H1 (cell line): Measurements from ENCODE around the gene PGM1. TPM values are rescaled to one million over a fixed set of nuclear protein-coding genes. Genes with fewer than 3 reads are reported as not detected.

Source experiments
- CTCF ChIA-PET: fragments of 300-600 bp; sonication (Branson Sonifier 250); formaldehyde crosslinking; loops from one replicate; lab custom pipeline; 2021; ENCODE audit not compliant: partially characterized antibody; lab: Charles Lee
- POLR2A ChIA-PET: fragments of 300-600 bp; sonication (Branson Sonifier 250); formaldehyde crosslinking; loops from one replicate; lab custom pipeline; 2021; ENCODE audit warnings: inconsistent platforms; ENCODE audit not compliant: partially characterized antibody; lab: Charles Lee
- DNase-seq, 2 experiments: peaks; one replicate each; pipeline versions ENCODE4 v3.0.0 to v3.0.0-alpha.2; 2010 to 2022; ENCODE audit warnings: low spot score in 2 of 2, low read depth in 1 of 2, mixed read lengths in 1 of 2
- FAIRE-seq: peaks from 2 replicates; lab custom pipeline; 2011; peaks lifted over from hg19 to GRCh38; lab: Jason Lieb, UNC
- H2AFZ ChIP-seq: 2 replicates; pipeline ENCODE4 v1.8.1; 2012; ENCODE audit warnings: low read length, inconsistent platforms
- H2AK5ac ChIP-seq: 2 replicates; pipeline ENCODE4 v1.6.1; 2013; ENCODE audit warnings: low read depth, low read length
- H2BK120ac ChIP-seq: replicated peaks from 2 replicates; pipeline ENCODE3; 2013; ENCODE audit warnings: low read depth, low read length, inconsistent platforms
- H2BK12ac ChIP-seq: 2 replicates; pipeline ENCODE4 v1.6.1; 2013; ENCODE audit warnings: low read depth, low read length
- H2BK15ac ChIP-seq: 2 replicates; pipeline ENCODE4 v1.6.1; 2013; ENCODE audit warnings: low read length
- H2BK20ac ChIP-seq: 2 replicates; pipeline ENCODE4 v1.6.1; 2013; ENCODE audit warnings: low read length
- H2BK5ac ChIP-seq: 2 replicates; pipeline ENCODE4 v1.6.1; 2013; ENCODE audit warnings: low read depth, low read length
- H3K14ac ChIP-seq: 2 replicates; pipeline ENCODE4 v1.6.1; 2013; ENCODE audit warnings: inconsistent platforms; ENCODE audit not compliant: insufficient read length
- H3K18ac ChIP-seq: 2 replicates; pipeline ENCODE4 v1.6.1; 2013; ENCODE audit warnings: low read length; ENCODE audit errors: extremely low read depth
- H3K23ac ChIP-seq: 2 replicates; pipeline ENCODE4 v1.6.1; 2013; ENCODE audit warnings: inconsistent platforms; ENCODE audit not compliant: insufficient read length
- H3K23me2 ChIP-seq: 2 replicates; pipeline ENCODE4 v1.6.1; 2013; ENCODE audit warnings: low read depth, low read length
- H3K27ac ChIP-seq: 2 replicates; pipeline ENCODE4 v1.6.1; 2011; ENCODE audit warnings: low read depth, low read length, inconsistent platforms
- H3K27me3 ChIP-seq, 4 experiments: replicated peaks in 1 of 4; 1 replicate in 1 of 4; 2 replicates in 3 of 4; pipeline versions ENCODE4 v1.6.1 to v1.8.1; 2011 to 2013; ENCODE audit warnings: low read length in 3 of 4, mild to moderate bottlenecking in 3 of 4, inconsistent platforms in 2 of 4, mixed read lengths in 2 of 4, moderate library complexity in 1 of 4; ENCODE audit not compliant: control insufficient read depth in 3 of 4, insufficient read depth in 3 of 4; ENCODE audit errors: extremely low read depth in 1 of 4
- H3K36me3 ChIP-seq, 4 experiments: 2 replicates each; pipeline versions ENCODE4 v1.6.1 to v1.8.1; 2011 to 2013; ENCODE audit warnings: mild to moderate bottlenecking in 4 of 4, low read length in 3 of 4, moderate library complexity in 2 of 4, control low read depth in 1 of 4, inconsistent platforms in 1 of 4; ENCODE audit not compliant: insufficient read depth in 4 of 4, control insufficient read depth in 2 of 4
- H3K4ac ChIP-seq: replicated peaks from 2 replicates; pipeline ENCODE3; 2013; ENCODE audit warnings: low read length, low read depth, mixed read lengths, inconsistent platforms; ENCODE audit not compliant: insufficient read length
- H3K4me1 ChIP-seq, 4 experiments: replicated peaks in 1 of 4; 1 replicate in 1 of 4; 2 replicates in 3 of 4; pipeline versions ENCODE4 v1.6.1 to v1.8.1; 2011 to 2013; ENCODE audit warnings: low read length in 3 of 4, inconsistent platforms in 2 of 4, mixed read lengths in 1 of 4; ENCODE audit not compliant: insufficient read depth in 4 of 4, control insufficient read depth in 3 of 4
- H3K4me2 ChIP-seq, 2 experiments: 2 replicates each; pipeline versions ENCODE4 v1.6.1 to v1.8.1; 2011 to 2013; ENCODE audit warnings: low read depth in 2 of 2, low read length in 2 of 2, control low read depth in 1 of 2, inconsistent platforms in 1 of 2, mild to moderate bottlenecking in 1 of 2; ENCODE audit not compliant: insufficient read depth in 1 of 2
- H3K4me3 ChIP-seq, 4 experiments: fragments of 200-600, 300-600 bp in 1 of 4; sonication (generic), shearing (Covaris generic), sonication (Bioruptor Twin) in 1 of 4; 2 replicates each; pipeline versions ENCODE4 v1.5.1 to v1.8.1; 2011 to 2016; ENCODE audit warnings: low read length in 4 of 4, low read depth in 3 of 4, control low read depth in 2 of 4, inconsistent platforms in 2 of 4, mild to moderate bottlenecking in 2 of 4, mixed read lengths in 1 of 4, moderate library complexity in 1 of 4; ENCODE audit not compliant: insufficient read depth in 2 of 4; ENCODE audit errors: extremely low read depth in 1 of 4
- H3K56ac ChIP-seq: replicated peaks from 2 replicates; pipeline ENCODE3; 2013; ENCODE audit warnings: low read depth, mild to moderate bottlenecking, mixed read lengths, low read length, inconsistent platforms; ENCODE audit not compliant: insufficient read length
- H3K79me1 ChIP-seq: 2 replicates; pipeline ENCODE4 v1.6.1; 2013; ENCODE audit warnings: low read depth, low read length, control low read depth
- H3K79me2 ChIP-seq, 2 experiments: 2 replicates each; pipeline versions ENCODE4 v1.6.1 to v1.8.1; 2012 to 2013; ENCODE audit warnings: low read length in 2 of 2, mild to moderate bottlenecking in 2 of 2, inconsistent platforms in 1 of 2; ENCODE audit not compliant: insufficient read depth in 2 of 2, control insufficient read depth in 1 of 2
- H3K9ac ChIP-seq, 4 experiments: replicated peaks in 1 of 4; 1 replicate in 1 of 4; 2 replicates in 3 of 4; pipeline versions ENCODE4 v1.6.1 to v1.8.1; 2011 to 2013; ENCODE audit warnings: low read depth in 3 of 4, low read length in 3 of 4, control low read depth in 2 of 4, mild to moderate bottlenecking in 2 of 4, moderate library complexity in 2 of 4, inconsistent platforms in 1 of 4; ENCODE audit errors: extremely low read depth in 1 of 4
- H3K9me3 ChIP-seq, 2 experiments: 2 replicates each; pipeline versions ENCODE4 v1.6.1 to v1.8.1; 2012 to 2013; ENCODE audit warnings: mild to moderate bottlenecking in 2 of 2, moderate library complexity in 2 of 2, control low read depth in 1 of 2, inconsistent platforms in 1 of 2, low read depth in 1 of 2, low read length in 1 of 2, mixed read lengths in 1 of 2; ENCODE audit not compliant: insufficient read depth in 2 of 2
- H4K20me1 ChIP-seq, 2 experiments: replicated peaks in 1 of 2; 2 replicates each; pipeline versions ENCODE3 to v1.8.1; 2011 to 2013; ENCODE audit warnings: inconsistent platforms in 2 of 2, low read length in 2 of 2, mild to moderate bottlenecking in 1 of 2; ENCODE audit not compliant: insufficient read depth in 2 of 2, control insufficient read depth in 1 of 2
- H4K5ac ChIP-seq: 2 replicates; pipeline ENCODE4 v1.6.1; 2013; ENCODE audit warnings: low read length, low read depth, mixed read lengths, inconsistent platforms; ENCODE audit not compliant: insufficient read length
- H4K8ac ChIP-seq: 2 replicates; pipeline ENCODE4 v1.8.0; 2013; ENCODE audit warnings: mild to moderate bottlenecking, moderate library complexity, low read length, inconsistent platforms; ENCODE audit not compliant: insufficient read depth; ENCODE audit errors: extremely low read depth
- H4K91ac ChIP-seq: replicated peaks from 2 replicates; pipeline ENCODE3; 2013; ENCODE audit warnings: low read length, mixed read lengths, inconsistent platforms; ENCODE audit not compliant: insufficient read length
- POLR2A ChIP-seq, 2 experiments: IDR thresholded peaks; 1 replicate in 1 of 2; 2 replicates in 1 of 2; pipeline ENCODE4 v1.6.1; 2011; ENCODE audit warnings: low read depth in 2 of 2, low read length in 2 of 2, mild to moderate bottlenecking in 2 of 2; ENCODE audit errors: control extremely low read depth in 1 of 2
- RFX5 ChIP-seq: IDR thresholded peaks from 2 replicates; pipeline ENCODE4 v1.6.1; 2011; ENCODE audit warnings: low read depth, low read length, improper control_type of control experiment, borderline replicate concordance
- RNF2 ChIP-seq: fragments of 200-900, 300-1000 bp; sonication (generic); IDR thresholded peaks from 2 replicates; pipeline ENCODE4 v1.7.1; 2016; ENCODE audit warnings: borderline replicate concordance, low read depth, mild to moderate bottlenecking, antibody characterized with exemption, low read length; ENCODE audit not compliant: poor library complexity, severe bottlenecking; ENCODE audit errors: missing control alignments
- RXRA ChIP-seq: IDR thresholded peaks from 2 replicates; pipeline ENCODE4 v1.6.1; 2011; ENCODE audit warnings: low read depth, mild to moderate bottlenecking, low read length, moderate library complexity; ENCODE audit not compliant: insufficient read depth
- SP4 ChIP-seq: IDR thresholded peaks from 2 replicates; pipeline ENCODE4 v1.6.1; 2012; ENCODE audit warnings: low read length, inconsistent platforms
- WGBS, 2 experiments: shearing (Covaris generic) in 1 of 2; methylation state at CpG; one replicate each; pipeline versions ENCODE4 v1.1.6 to v1.1.7; 2013 to 2015; ENCODE audit warnings: low lambda C conversion rate in 2 of 2, mixed read lengths in 2 of 2, inconsistent platforms in 1 of 2, low coverage in 1 of 2, missing lambda C conversion rate in 1 of 2; ENCODE audit not compliant: insufficient replicate concordance in 2 of 2, insufficient coverage in 1 of 2, insufficient read length in 1 of 2; ENCODE audit errors: extremely low coverage in 1 of 2, missing lambda C conversion rate in 1 of 2; 5-methylcytosine and 5-hydroxymethylcytosine counted together
- polyA plus RNA-seq, 7 experiments: library from polyadenylated mRNA; depleted of rRNA in 3 of 7; stranded (reverse) in 5 of 7; unstranded in 2 of 7; fragments of >200 nt in 5 of 7; fragments of 200-250 nt in 2 of 7; gene quantifications; 1 replicate in 5 of 7; 2 replicates in 1 of 7; 4 replicates in 1 of 7; pipeline versions ENCODE4 v1.2.1 to v1.2.3, GENCODE V29; 2011 to 2013; ENCODE audit warnings: missing spikeins in 2 of 7, mixed read lengths in 2 of 7
- total RNA-seq: library from RNA; stranded (reverse); fragmentation: NEBNext Ultra II Directional; extraction: Animal tissue kit (Norgen Biotek cat#: 25700); gene quantifications from 2 replicates; pipeline ENCODE4 v1.2.1, GENCODE V29; 2021

Gene PGM1
- total and polyA plus RNA-seq, 2 of the 8 experiments (the other 6 are each of a cell fraction or from before 2014, with no cell fraction given): 33.0 to 65.4 TPM

DNA sequence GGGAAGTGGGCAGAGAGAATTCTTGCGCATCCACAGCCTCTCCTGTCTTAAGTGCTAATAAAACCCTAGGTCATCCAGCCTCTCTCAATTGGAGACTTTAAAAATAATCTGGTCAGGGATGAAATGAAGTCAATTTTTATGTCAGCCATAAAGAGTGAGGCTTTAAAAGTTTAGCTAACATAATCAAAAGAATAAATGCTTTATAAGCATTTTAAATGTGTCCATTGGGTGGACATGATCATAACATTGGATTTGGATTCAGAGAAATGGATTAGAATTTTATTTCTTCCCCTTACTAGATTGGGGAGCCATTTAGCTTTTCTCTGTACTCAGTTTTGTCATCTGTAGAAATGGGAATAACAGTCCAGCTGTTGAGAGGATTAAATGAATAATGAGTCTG, 55.5 kb downstream of the PGM1 start:
- ChIA-PET POLR2A (no interaction called here), CTCF (no interaction called here)
- Histone ChIP-seq H2BK120ac (no peak overlapping the region), H3K27ac (no peak overlapping the region), H3K23me2 (no peaks in the 10 kb centered on the region), H4K91ac (no peak overlapping the region), H3K79me1 (no peaks in the 10 kb centered on the region), H3K9me3 (no peaks in the 10 kb centered on the region), H3K36me3 (peaks cover 0 to 6% (median 0%) of the 10 kb centered on the region in 4 experiments; a peak in 3 of 8 replicates), H2BK5ac (no peak overlapping the region), H3K56ac (no peak overlapping the region), H3K4me3 (no peak overlapping the region), H2BK20ac (no peak overlapping the region), H3K14ac (no peak overlapping the region), H3K27me3 (no peaks in the 10 kb centered on the region), H2AFZ (no peak overlapping the region), H4K5ac (no peak overlapping the region), H4K20me1 (no peaks in the 10 kb centered on the region), H3K23ac (no peak overlapping the region), H2BK15ac (no peak overlapping the region), H4K8ac (no peak overlapping the region), H3K18ac (no peak overlapping the region), H3K4me2 (no peak overlapping the region), H2AK5ac (no peak overlapping the region), H3K79me2 (no peaks in the 10 kb centered on the region), H3K4ac (no peak overlapping the region), H3K9ac (no peak overlapping the region), H3K4me1 (no peaks in the 10 kb centered on the region), H2BK12ac (no peak overlapping the region)
- FAIRE-seq (no peak), DNase-seq (no peak)
- 100% methylated on average over 1 of the region's 1 CpG; no CpG with 5 or more reads in 1 of the 2 experiments for WGBS, 2 experiments
- TF ChIP-seq SP4 (no peak), RFX5 (no peak), RNF2 (no peak), POLR2A (IDR thresholded peaks at IDR 0.05; ENCODE audit: control extremely low read depth in 1 of 2, low read depth in 2 of 2, low read length in 2 of 2) (no peak), RXRA (no peak)
